ENCODE data around the gene SDK1.

SDK1 gene

GRCh38 chr7:4177001-4177400 lies 875.9 kb downstream of the SDK1 start:
- no peak for DNase-seq (ENCODE audit: low read depth)

GRCh38 chr7:4178416-4178815 lies 877.4 kb downstream of the SDK1 start:
- DNase-seq (ENCODE audit: low read depth): no peak

GRCh38 chr7:4178916-4179687 lies 878.0 kb downstream of the SDK1 start:
- DNase-seq (ENCODE audit: low read depth): no peak

DNA sequence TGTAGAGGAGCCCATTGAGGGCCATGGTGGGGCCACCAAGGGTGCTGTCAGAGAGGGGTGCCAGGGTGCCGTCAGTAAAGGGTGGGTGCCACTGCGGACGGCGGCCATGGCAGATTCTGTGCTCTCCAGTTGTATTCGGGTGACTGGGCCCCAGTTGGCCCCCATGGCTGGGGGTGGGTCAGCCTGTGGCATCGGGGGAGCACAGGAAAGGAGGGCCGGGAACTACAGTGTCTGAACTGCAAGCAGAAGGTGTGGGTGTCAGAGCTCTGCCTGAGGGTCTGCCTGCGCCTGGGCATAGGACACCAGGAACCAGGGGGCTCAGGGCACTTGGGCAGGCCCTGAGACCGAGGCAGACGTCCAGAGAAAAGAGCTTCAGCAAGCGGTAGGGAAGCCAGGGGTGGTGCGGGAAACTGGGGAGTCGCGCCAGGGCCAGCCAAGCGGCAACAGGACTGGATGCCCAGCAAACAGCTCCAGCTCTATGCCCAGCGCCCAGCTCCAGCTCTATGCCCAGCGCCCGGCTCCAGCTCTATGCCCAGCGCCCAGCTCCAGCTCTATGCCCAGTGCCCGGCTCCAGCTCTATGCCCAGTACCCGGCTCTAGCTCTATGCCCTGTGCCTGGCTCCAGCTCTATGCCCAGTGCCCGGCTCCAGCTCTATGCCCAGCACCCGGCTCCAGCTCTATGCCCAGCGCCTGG lies 878.8 kb downstream of the SDK1 start:
- no peak for DNase-seq (ENCODE audit: low read depth)

DNA sequence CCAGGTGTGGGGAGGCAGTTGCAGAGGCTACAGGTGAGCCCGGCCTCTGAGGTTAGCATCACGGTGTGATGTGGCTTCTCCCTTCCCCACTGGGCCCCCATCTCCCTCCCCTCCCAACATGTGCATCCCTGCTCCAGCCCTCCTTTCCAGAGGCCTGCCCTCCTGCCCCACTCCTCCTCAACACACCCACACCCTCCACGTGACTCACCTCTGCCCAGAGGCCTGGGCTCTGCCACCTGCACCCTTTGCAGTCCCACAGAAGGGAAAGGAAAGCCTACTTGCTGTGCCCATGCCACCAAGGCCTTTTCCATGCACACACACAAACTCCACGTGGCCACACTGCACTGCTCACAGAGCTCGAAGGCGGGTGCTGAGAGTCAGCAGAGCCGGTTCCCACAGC lies 880.4 kb downstream of the SDK1 start:
- no peak for DNase-seq (ENCODE audit: low read depth)

GRCh38 chr7:4182605-4183300 lies 881.7 kb downstream of the SDK1 start:
- DNase-seq (ENCODE audit: low read depth): no peak

DNA sequence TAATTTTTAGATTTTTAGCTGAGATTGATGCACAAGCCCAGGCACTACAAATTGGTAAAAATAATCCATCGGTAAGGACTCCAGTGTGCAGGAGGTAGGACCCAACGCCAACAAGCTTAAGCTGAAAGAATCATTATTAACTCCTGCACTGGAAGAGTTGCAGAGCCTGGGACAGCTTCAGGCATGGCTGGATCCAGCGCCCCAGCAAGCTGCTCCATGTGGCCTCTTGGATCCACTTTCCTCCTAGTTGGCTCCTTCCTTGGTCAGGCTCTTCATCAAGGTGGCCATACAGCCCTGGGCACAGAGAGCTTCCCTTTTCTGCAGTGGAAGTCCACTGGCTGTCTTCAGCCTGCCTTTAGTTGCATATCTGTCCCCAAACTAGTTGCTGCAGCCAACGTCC lies 883.6 kb downstream of the SDK1 start:
- DNase-seq (ENCODE audit: low read depth): no peak

- no peak for DNase-seq (ENCODE audit: low read depth)
Measured at GRCh38 chr7:4185136-4185535, 884.1 kb downstream of the SDK1 start.

DNA sequence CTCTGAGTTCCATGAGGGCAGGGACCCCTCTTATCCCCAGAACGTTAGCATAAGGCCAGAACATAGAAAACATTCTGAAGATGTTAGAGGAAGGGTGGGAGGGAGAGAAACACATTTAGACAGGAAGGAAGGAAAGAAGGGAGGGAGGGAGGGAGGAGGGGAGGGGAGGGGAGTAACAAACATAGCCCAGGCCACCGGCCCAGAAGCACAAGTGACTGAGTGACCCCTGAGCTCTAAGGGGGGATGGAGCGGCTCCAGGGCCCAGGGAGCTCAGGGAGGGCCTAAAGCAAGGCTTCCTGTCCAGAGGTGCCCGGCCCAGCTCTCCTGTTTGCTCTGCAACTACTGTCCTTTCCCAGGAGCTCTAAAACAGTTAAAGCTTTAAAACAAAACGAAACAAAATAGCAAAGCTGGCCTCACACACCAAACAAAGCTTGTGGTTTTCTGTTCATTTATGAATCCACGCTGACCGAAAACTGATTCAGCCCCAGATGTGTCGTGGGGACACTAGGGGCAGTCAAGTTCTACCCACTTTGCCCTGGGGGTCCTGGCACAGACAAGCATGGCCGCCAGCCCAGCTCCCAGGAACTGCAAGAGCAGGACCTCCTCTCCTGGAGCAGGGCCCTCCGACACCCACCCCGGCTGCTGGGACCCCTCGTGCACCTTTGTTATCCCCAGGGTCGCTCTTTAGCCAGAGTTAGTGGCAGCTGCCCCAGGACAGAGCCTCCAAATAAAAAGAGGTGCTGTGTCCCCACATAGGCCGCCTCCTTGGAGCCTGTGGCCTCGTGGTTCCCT lies 884.9 kb downstream of the SDK1 start:
- no peak for DNase-seq (ENCODE audit: low read depth)

GRCh38 chr7:4186513-4186780 lies 885.4 kb downstream of the SDK1 start:
- DNase-seq (ENCODE audit: low read depth): no peak

DNA sequence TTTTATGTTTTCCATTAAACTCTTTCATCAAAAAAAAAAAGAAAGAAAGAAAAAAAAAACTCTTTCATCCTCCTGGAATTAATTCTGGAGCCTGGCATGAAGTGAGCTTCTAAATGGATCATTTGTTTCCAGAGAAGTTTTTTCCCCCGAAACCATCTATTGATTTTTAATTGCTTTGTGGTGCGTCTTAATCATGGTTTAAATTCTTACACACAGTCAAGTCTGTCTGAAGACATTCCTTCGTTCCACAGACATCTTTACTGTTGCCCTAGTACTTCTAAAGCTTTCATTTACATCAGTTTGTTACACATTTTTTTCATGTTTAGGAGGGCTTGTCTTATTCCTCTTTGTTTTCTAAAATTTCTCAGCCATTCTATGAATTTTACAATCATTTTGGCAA lies 887.6 kb downstream of the SDK1 start:
- DNase-seq (ENCODE audit: low read depth): no peak

DNA sequence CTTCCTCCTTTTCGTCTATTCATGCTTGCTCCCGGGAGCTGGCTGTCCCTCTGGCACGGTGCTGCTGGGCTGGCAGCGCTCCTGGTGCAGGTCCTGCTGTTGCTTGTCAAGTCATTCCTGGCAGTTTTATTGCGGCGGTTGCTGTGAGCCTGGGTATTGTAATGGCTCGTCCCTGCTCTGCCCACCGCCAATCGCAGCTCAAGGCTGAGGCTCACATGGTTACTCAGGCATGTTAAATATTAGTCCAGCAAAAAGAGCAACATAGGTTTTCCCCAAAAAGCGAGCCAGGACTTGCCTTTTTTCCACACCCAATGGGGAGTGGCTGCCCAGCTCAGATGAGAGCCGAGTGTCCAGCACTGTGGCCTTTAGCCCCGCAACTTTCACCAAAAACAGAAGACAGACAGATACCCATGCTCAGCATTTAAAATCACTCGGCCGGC lies 888.1 kb downstream of the SDK1 start:
- no peak for DNase-seq (ENCODE audit: low read depth)

- no peak for DNase-seq (ENCODE audit: low read depth)
Measured at GRCh38 chr7:4190010-4190981, 889.2 kb downstream of the SDK1 start.

DNA sequence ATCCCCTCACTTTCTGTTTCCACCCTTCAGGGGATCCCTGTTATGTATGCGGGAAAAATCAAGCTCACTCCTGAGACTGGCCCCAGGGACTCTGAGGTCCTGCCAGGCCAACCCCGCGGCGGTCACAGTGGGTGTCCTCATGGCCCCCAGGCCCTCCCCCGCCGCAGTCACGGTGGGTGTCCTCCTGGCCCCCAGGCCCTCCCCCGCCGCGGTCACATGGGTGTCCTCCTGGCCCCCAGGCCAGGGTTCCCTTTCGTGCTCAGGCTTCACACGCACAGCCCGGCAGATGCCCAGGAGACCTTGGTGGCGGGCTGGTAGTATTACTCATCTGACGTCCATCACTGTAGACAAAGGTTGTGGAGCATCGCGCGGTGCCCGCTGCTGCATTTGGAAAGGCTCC lies 890.0 kb downstream of the SDK1 start:
- no peak for DNase-seq (ENCODE audit: low read depth)

- DNase-seq (ENCODE audit: low read depth): no peak
Measured at GRCh38 chr7:4191525-4191924, 890.5 kb downstream of the SDK1 start.

- no peak for DNase-seq (ENCODE audit: low read depth)
Measured at GRCh38 chr7:4195660-4196059, 894.6 kb downstream of the SDK1 start.

GRCh38 chr7:4196121-4196819 lies 895.2 kb downstream of the SDK1 start:
- DNase-seq (ENCODE audit: low read depth): no peak

- DNase-seq (ENCODE audit: low read depth): no peak
Measured at GRCh38 chr7:4198301-4198700, 897.2 kb downstream of the SDK1 start.

DNA sequence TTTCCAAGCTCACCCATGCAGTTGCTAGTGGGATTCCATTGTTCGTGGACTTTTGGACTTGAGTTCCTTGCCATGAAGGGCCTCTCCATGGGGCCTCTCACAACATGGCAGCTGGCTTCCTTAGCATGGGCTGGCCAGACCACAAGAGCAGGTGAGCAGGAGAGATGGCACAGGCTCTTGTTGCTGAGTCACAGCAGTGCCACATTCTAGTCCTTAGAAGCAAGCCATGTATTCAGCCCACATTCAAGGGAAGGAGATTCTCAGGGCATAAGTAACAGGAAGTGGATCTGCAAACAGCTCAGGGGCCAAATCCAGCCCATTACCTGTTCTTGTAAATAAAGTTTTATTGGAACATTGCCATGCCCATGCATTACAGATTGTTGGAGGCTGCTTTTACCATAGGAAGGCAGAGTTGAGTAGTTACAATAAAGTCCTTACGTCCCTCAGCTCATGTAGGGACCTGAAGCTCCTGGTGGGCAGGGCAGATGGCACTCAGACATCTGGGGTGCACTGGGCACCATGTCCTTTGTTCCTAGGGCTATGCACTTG lies 899.6 kb downstream of the SDK1 start:
- no peak for DNase-seq (ENCODE audit: low read depth)

GRCh38 chr7:4201566-4201965 lies 900.5 kb downstream of the SDK1 start:
- DNase-seq (ENCODE audit: low read depth): no peak

Data from stimulated activated CD8-positive, alpha-beta memory T cell treated with anti-CD3 and anti-CD28 coated beads, Interleukin-4, amount 100 ng/mL, for 24 hours (primary cell).